ENCODE results near the gene DCHS1. TPM values are rescaled to one million over a fixed set of nuclear protein-coding genes. Genes with fewer than 3 reads are reported as not detected.

The DCHS1 gene
- total and polyA plus RNA-seq, 5 donors from 2014 or later = 0.49 to 2.4 (median 1.1) TPM

- Histone ChIP-seq H3K4me1 (ENCODE audit: control insufficient read depth, insufficient read depth, low read length, poor library complexity, severe bottlenecking) (no peaks in the 10 kb centered on the region), H3K9me3 (ENCODE audit: control insufficient read depth in 2 of 2, low read length in 2 of 2) (peaks cover 13 to 16% of the 10 kb centered on the region in 2 experiments), H3K27ac (ENCODE audit: insufficient read depth, low read length, poor library complexity, severe bottlenecking) (no peak overlapping the region), H3K27me3 (ENCODE audit: control insufficient read depth, insufficient read depth, low read length) (no peaks in the 10 kb centered on the region), H3K36me3 (ENCODE audit: control insufficient read depth, insufficient read depth, low read length) (peaks cover 4% of the 10 kb centered on the region), H3K4me3 (ENCODE audit: low read depth, low read length) (no peak overlapping the region)
- ATAC-seq (ENCODE audit: low read depth in 2 of 2) (no peak), DNase-seq (no peak)
- H3K27ac Mint-ChIP-seq = no peak overlapping the region
- peaks cover 0 to 24% (median 6%) of the 10 kb centered on the region in 7 donors for H3K9me3 Mint-ChIP-seq
- H3K4me3 Mint-ChIP-seq = no peak overlapping the region
- H3K4me1 Mint-ChIP-seq = peaks cover 0 to 16% (median 1%) of the 10 kb centered on the region in 4 donors
- H3K27me3 Mint-ChIP-seq = no peaks in the 10 kb centered on the region
- peaks cover 33% of the 10 kb centered on the region for H3K36me3 Mint-ChIP-seq
These were observed 68.9 kb downstream of the DCHS1 start for GRCh38 chr11:6586434-6587359.

- Histone ChIP-seq H3K4me1 (ENCODE audit: control insufficient read depth, insufficient read depth, low read length, poor library complexity, severe bottlenecking) (no peaks in the 10 kb centered on the region), H3K27ac (ENCODE audit: insufficient read depth, low read length, poor library complexity, severe bottlenecking) (no peak overlapping the region), H3K4me3 (ENCODE audit: low read depth, low read length) (no peak overlapping the region), H3K27me3 (ENCODE audit: control insufficient read depth, insufficient read depth, low read length) (no peaks in the 10 kb centered on the region), H3K36me3 (ENCODE audit: control insufficient read depth, insufficient read depth, low read length) (peaks cover 5% of the 10 kb centered on the region), H3K9me3 (ENCODE audit: control insufficient read depth in 2 of 2, low read length in 2 of 2) (peaks cover 13 to 16% of the 10 kb centered on the region in 2 experiments)
- DNase-seq (no peak), ATAC-seq (ENCODE audit: low read depth in 2 of 2) (no peak)
- Mint-ChIP-seq H3K4me3 (no peak overlapping the region), H3K4me1 (peaks cover 0 to 12% (median 1%) of the 10 kb centered on the region in 4 donors), H3K27ac (no peak overlapping the region), H3K36me3 (peaks cover 31% of the 10 kb centered on the region), H3K9me3 (peaks cover 0 to 24% (median 6%) of the 10 kb centered on the region in 7 donors), H3K27me3 (no peaks in the 10 kb centered on the region)
These were observed 71.1 kb downstream of the DCHS1 start for GRCh38 chr11:6584528-6584927.

DNA sequence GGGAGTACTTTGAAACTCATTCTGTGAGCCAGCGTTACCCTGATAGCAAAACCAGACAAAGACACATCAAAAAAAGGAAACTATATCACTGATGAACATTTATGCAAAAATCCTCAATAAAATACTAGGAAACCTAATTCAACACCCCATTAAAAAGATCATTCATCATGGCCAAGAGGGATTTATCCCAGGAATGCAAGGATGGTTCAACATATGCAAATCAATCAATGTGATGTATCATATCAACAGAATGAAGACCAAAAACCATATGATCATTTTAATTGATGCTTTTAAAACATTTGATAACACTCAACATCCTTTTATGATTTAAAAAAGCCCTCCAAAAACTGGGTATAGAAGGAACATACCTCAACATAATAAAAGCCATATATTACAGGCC, 72.0 kb downstream of the DCHS1 start:
- no peaks in the 10 kb centered on the region for H3K4me1 ChIP-seq (ENCODE audit: control insufficient read depth, insufficient read depth, low read length, poor library complexity, severe bottlenecking)
- peaks cover 5% of the 10 kb centered on the region for H3K36me3 ChIP-seq (ENCODE audit: control insufficient read depth, insufficient read depth, low read length)
- H3K4me3 Mint-ChIP-seq = no peak overlapping the region
- no peaks in the 10 kb centered on the region for H3K27me3 Mint-ChIP-seq
- no peak for DNase-seq
- H3K4me3 ChIP-seq (ENCODE audit: low read depth, low read length) = no peak overlapping the region
- H3K27ac ChIP-seq (ENCODE audit: insufficient read depth, low read length, poor library complexity, severe bottlenecking) = no peak overlapping the region
- H3K27me3 ChIP-seq (ENCODE audit: control insufficient read depth, insufficient read depth, low read length) = no peaks in the 10 kb centered on the region
- peaks cover 31% of the 10 kb centered on the region for H3K36me3 Mint-ChIP-seq
- H3K4me1 Mint-ChIP-seq = peaks cover 0 to 12% (median 1%) of the 10 kb centered on the region in 4 donors
- no peak overlapping the region for H3K27ac Mint-ChIP-seq
- no peak for ATAC-seq (ENCODE audit: low read depth in 2 of 2)
- H3K9me3 ChIP-seq (ENCODE audit: control insufficient read depth in 2 of 2, low read length in 2 of 2) = peaks cover 13 to 16% of the 10 kb centered on the region in 2 experiments
- H3K9me3 Mint-ChIP-seq = peaks cover 0 to 24% (median 6%) of the 10 kb centered on the region in 7 donors

- DNase-seq (no peak), ATAC-seq (ENCODE audit: low read depth in 2 of 2) (no peak)
- Mint-ChIP-seq H3K9me3 (peaks cover 0 to 21% (median 4%) of the 10 kb centered on the region in 7 donors), H3K4me3 (no peak overlapping the region), H3K27me3 (no peaks in the 10 kb centered on the region), H3K36me3 (peaks cover 32% of the 10 kb centered on the region), H3K4me1 (peaks cover 2 to 15% (median 8%) of the 10 kb centered on the region in 4 donors), H3K27ac (no peak overlapping the region)
- H3K4me3 ChIP-seq (ENCODE audit: low read depth, low read length) = no peak overlapping the region
- H3K36me3 ChIP-seq (ENCODE audit: control insufficient read depth, insufficient read depth, low read length) = peaks cover 9% of the 10 kb centered on the region
- H3K27me3 ChIP-seq (ENCODE audit: control insufficient read depth, insufficient read depth, low read length) = no peaks in the 10 kb centered on the region
- H3K9me3 ChIP-seq (ENCODE audit: control insufficient read depth in 2 of 2, low read length in 2 of 2) = peaks cover 13 to 14% of the 10 kb centered on the region in 2 experiments
- no peak overlapping the region for H3K27ac ChIP-seq (ENCODE audit: insufficient read depth, low read length, poor library complexity, severe bottlenecking)
- H3K4me1 ChIP-seq (ENCODE audit: control insufficient read depth, insufficient read depth, low read length, poor library complexity, severe bottlenecking) = no peaks in the 10 kb centered on the region
These were observed 75.9 kb downstream of the DCHS1 start for GRCh38 chr11:6579681-6580080.

GRCh38 chr11:6578134-6578533, 77.5 kb downstream of the DCHS1 start:
- DNase-seq = no peak
- no peak overlapping the region for H3K27ac Mint-ChIP-seq

DNA sequence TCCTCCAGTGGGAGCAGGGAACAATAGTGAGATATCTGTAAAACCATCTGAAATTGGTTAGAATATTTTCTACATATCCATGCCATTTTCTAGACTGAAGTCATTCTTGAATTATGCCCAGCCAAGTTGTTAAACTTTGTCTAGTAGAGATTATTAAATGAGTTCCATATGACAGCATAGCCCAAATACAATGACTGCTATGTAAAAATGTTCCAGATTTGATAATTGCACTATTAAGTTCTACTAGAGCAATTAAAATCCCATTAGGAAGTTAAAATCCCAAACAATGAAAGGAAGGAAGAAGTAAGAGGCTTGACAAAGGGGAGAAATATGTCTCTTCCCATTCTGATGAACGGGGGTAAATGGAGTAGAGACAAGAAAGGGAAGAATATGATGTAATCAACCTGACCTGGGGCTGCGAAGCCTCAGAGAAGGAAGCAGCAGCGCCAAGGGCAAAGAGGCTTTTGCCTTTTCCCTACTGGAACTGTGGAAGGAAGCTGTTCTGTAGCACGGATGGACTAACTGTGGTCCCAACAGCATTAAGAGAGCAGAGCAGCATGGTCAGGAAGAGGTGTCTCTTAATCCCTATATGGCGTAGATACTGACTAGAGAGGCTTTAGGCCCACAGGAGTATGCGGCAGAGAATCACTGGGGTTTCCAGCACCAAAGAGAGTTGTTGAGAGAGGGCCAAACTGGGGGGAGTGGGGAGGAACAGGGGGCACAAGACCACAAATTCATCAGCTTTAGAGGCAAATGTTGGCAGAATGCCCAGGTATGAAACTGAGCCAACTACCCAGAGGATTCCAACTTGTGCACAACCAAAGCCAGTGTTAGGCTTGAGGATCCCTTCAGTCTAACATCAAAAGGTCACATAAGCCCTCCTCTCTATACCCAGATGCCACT, 78.9 kb downstream of the DCHS1 start:
- peak overlapping the region in 1 of 4 donors; percentile 61 for H3K4me3 Mint-ChIP-seq
- ATAC-seq (ENCODE audit: low read depth in 2 of 2) = no peak
- no peak overlapping the region for H3K27ac ChIP-seq (ENCODE audit: insufficient read depth, low read length, poor library complexity, severe bottlenecking)
- H3K27me3 ChIP-seq (ENCODE audit: control insufficient read depth, insufficient read depth, low read length) = no peaks in the 10 kb centered on the region
- no peaks in the 10 kb centered on the region for H3K27me3 Mint-ChIP-seq
- H3K4me3 ChIP-seq (ENCODE audit: low read depth, low read length) = no peak overlapping the region
- peaks cover 6% of the 10 kb centered on the region for H3K36me3 ChIP-seq (ENCODE audit: control insufficient read depth, insufficient read depth, low read length)
- no peak for DNase-seq
- H3K9me3 Mint-ChIP-seq = peaks cover 0 to 1% (median 0%) of the 10 kb centered on the region in 7 donors
- H3K4me1 ChIP-seq (ENCODE audit: control insufficient read depth, insufficient read depth, low read length, poor library complexity, severe bottlenecking) = no peaks in the 10 kb centered on the region
- H3K27ac Mint-ChIP-seq = no peak overlapping the region
- peaks cover 3 to 17% (median 9%) of the 10 kb centered on the region in 4 donors for H3K4me1 Mint-ChIP-seq
- no peaks in the 10 kb centered on the region for H3K9me3 ChIP-seq (ENCODE audit: control insufficient read depth in 2 of 2, low read length in 2 of 2)
- peaks cover 20% of the 10 kb centered on the region for H3K36me3 Mint-ChIP-seq

More at GRCh38 chr11:6578134-6578533, 77.5 kb downstream of the DCHS1 start:
- H3K4me1 ChIP-seq (ENCODE audit: control insufficient read depth, insufficient read depth, low read length, poor library complexity, severe bottlenecking) = no peaks in the 10 kb centered on the region
- peaks cover 2 to 3% of the 10 kb centered on the region in 2 experiments for H3K9me3 ChIP-seq (ENCODE audit: control insufficient read depth in 2 of 2, low read length in 2 of 2)
- peaks cover 6% of the 10 kb centered on the region for H3K36me3 ChIP-seq (ENCODE audit: control insufficient read depth, insufficient read depth, low read length)
- H3K4me3 ChIP-seq (ENCODE audit: low read depth, low read length) = no peak overlapping the region
- ATAC-seq (ENCODE audit: low read depth in 2 of 2) = no peak
- Mint-ChIP-seq H3K4me1 (peaks cover 2 to 16% (median 10%) of the 10 kb centered on the region in 4 donors), H3K36me3 (peaks cover 22% of the 10 kb centered on the region), H3K27me3 (no peaks in the 10 kb centered on the region), H3K4me3 (no peak overlapping the region), H3K9me3 (peaks cover 0 to 10% (median 3%) of the 10 kb centered on the region in 7 donors)
- no peaks in the 10 kb centered on the region for H3K27me3 ChIP-seq (ENCODE audit: control insufficient read depth, insufficient read depth, low read length)
- H3K27ac ChIP-seq (ENCODE audit: insufficient read depth, low read length, poor library complexity, severe bottlenecking) = no peak overlapping the region

Data from CD4-positive, CD25-positive, alpha-beta regulatory T cell (primary cell).